NCI-H2081 (cell line): Measurements from ENCODE around the gene MCL1.

Source experiments
- DNase-seq, 2 experiments: peaks; one replicate each; lab custom pipeline; 2025; lab: John Stamatoyannopoulos, UW

The MCL1 gene

DNA sequence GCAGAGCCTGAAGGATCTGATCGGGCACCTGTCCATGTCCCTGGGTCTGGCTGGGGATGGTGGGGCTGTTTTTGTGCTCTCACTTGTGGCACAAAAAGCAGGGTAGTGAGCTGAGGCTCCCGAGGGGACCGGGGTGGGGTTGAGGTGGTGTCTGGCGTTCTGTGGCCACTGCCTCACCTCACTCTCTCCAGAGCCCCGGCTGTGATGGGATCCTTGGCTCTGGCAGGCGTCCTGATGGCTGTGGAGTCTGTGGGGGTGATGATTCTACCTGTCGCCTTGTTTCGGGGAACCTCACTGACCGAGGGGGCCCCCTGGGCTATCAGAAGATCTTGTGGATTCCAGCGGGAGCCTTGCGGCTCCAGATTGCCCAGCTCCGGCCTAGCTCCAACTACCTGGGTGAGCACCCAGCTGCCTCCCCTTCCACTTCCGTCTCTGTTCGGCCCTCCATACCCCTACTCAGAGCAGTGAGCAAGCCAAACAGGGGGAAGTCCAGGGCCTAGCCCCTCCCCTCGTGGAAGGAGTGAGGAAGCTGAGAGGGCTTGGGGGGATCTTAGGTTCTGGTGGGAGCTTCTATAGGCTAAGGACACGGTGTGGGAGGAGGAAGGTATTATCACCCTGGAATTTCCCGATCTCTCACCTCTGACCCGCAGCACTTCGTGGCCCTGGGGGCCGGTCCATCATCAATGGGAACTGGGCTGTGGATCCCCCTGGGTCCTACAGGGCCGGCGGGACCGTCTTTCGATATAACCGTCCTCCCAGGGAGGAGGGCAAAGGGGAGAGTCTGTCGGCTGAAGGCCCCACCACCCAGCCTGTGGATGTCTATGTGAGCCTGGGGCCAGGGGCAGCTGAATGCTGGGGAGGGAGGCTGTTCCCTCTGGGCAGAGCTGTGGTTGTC lies 23.2 kb downstream of the MCL1 start:
- DNase-seq, result no peak

DNA sequence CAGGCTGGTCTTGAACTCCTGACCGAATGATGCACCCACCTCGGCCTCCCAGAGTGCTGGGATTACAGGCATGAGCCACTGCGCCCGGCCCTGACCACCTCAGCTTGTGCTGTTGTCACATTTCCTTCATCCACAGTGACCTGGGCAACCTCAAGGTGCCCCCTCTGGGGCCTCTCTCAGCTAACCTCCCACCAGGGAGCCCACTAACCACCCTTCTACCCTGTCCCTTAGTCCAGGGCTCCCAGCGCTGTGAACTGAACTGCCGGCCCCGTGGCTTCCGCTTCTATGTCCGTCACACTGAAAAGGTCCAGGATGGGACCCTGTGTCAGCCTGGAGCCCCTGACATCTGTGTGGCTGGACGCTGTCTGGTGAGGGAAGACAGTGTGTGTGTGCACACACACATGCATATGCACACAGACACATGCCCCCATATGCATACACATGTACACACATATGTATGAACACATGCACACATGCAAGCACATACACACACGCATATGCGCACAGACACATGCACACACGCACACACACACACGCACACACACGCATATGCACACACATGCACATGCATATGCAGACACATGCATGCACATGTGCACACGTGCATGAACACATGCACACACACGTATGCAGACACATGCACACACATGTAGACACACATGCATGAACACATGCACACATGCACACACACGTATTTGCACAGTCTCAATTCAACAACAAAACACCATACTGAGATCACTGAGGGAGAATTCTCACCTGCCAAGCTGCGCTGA lies 24.0 kb downstream of the MCL1 start:
- DNase-seq, result no peak

DNA sequence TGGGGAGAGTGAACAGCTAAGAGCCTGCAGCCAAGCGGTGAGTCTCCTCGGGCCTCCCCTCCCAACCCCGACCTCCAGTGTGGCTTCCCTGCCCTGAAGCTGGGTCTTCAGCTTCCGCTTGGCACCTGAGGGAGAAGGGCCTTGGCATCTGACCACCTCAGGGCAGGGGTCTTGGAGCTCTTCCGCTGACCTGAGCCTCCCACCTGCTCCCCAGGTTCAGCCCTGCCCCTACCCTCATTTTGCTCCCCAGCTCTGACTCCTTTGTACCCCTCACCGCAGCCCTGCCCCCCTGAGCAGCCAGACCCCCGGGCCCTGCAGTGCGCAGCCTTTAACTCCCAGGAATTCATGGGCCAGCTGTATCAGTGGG lies 25.3 kb downstream of the MCL1 start:
- no peak for DNase-seq

DNA sequence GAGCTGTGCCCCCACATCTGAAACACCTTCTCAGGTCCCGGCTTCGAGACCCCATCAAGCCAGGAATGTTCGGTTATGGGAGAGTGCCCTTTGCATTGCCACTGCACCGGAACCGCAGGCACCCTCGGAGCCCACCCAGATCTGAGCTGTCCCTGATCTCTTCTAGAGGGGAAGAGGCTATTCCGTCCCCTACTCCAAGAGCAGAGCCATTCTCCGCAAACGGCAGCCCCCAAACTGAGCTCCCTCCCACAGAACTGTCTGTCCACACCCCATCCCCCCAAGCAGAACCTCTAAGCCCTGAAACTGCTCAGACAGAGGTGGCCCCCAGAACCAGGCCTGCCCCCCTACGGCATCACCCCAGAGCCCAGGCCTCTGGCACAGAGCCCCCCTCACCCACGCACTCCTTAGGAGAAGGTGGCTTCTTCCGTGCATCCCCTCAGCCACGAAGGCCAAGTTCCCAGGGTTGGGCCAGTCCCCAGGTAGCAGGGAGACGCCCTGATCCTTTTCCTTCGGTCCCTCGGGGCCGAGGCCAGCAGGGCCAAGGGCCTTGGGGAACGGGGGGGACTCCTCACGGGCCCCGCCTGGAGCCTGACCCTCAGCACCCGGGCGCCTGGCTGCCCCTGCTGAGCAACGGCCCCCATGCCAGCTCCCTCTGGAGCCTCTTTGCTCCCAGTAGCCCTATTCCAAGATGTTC lies 25.9 kb downstream of the MCL1 start:
- DNase-seq, result no peak

DNA sequence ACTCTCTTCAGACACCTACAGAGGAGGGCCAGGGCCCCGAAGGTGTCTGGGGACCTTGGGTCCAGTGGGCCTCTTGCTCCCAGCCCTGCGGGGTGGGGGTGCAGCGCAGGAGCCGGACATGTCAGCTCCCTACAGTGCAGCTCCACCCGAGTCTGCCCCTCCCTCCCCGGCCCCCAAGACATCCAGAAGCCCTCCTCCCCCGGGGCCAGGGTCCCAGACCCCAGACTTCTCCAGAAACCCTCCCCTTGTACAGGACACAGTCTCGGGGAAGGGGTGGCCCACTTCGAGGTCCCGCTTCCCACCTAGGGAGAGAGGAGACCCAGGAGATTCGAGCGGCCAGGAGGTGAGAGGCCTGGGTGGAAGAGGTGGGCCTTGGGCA lies 26.5 kb downstream of the MCL1 start:
- no peak for DNase-seq

DNA sequence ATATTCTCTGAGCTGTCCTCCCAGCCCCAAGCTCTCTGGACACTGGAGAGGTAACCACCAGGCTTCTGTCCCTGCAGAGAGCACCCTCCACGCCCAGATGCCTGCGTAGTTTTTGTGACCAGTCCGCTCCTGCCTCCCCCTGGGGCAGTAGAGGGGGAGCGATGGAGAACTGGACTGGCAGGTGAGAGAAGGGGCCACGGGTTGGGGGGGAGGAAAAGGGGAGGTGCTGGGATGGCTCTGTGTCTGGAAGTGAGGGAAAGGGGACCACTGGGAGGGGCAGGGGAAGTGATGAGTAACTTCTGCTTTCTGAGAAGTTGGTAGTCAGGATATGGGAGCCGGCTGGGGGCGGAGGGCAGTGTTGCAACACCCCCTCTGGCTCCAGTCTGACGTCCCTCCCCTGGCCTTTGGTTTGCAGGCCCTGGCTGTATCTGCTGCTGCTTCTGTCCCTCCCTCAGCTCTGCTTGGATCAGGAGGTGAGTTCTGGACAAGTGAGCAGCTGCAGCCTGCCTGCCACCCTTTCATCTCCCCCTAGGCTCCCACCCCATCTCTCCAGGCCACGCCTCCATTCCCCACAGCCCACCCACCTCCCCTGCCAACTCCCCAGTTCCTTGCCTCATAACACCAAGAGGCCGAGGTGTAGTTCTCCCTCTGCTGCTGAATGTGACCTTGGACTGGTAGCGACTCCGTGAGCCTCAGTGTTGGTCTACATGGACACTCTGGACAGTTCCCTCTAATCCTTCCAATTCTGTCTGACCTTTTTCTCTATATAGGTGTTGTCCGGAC lies 27.1 kb downstream of the MCL1 start:
- no peak for DNase-seq

DNA sequence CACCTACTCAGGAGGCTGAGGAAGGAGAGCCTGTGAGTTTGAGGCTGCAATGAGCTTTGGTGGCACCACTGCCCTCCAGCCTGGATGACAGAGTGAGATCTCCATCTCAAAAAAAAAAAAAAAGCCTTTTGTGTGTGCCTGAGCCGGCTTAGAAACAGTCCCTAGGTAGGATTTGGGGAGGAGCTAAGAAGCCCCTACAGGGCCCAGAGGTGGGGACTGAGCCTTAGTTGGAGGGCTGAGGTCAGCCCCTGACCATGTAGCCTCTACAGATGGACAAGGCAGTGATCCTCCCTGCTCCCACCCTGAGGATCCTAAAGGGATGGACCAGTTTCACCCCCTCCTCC lies 27.7 kb downstream of the MCL1 start:
- DNase-seq, result no peak

DNA sequence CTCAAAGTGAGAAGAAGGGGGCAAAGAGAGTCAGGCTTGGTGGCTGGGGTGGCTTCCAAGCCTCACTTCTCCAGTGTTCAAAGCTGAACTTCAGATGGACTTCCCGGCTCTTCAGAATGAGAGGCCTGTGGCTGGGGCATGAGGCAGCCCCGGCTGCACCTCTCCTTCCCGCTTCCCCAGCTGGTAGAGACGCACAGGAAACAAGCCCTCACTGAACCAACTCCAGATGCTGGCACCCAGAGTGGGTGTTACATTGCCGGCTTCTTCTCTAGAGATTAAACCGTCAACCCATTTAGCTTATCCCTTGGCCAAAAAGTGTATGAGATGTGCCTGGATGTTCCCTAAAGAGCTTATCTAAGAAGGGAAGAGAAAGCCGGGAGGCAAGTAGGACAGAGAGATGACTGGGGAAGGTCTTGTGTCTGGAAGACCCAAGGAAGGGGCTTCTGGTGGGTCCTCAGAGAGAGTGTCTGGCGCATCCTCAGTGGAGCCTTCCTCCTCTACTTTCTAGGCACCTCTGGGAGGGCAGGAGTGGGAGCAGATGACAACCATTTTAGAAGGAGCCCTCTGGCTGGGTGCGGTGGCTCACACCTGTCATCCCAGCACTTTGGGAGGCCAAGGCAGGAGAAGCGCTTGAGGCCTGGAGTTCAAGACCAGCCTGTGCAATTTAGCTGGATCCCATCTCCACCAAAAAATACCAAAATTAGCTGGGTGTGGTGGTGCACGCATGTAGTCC lies 28.2 kb downstream of the MCL1 start:
- DNase-seq, result no peak

DNA sequence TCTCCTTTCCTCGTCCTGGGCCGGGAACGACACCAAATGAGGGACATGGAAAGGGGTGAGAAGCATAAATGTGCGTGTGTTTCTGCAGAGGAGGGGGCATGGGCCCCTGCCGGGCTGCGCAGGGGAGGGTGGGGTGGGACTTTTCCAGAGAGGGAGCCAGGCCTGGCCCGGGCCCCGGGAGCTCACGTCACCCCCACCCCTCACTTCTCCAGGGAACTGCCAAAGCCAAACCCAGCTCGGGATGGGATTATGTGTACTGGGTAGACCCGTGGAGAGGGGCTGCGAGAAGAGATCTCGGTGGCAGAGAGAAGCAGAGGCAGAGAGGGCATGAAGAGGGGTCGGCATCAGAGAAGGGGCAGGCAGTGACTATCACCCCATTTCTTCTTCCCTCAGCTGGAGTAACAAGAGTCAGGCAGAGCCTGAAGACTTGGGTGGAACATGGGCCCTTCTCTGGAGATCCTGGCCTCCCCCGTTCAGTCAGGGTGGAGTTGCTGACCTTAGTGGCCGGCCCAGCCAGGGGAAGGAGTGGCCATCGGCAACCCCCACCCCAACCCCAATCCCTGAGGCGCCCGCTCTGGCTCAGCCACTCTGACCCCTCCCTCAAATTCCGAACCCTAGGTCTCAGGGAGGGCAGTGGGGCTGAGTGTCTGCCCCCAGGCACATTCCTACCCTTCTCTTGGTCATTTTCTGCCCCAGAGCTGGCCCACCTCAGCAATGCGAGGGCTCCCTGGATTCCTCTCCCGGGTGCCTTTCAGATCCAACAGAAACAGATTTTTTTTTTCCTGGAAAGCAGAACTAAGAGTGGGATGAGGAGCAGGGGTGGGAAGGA lies 29.0 kb downstream of the MCL1 start:
- DNase-seq, result no peak

DNA sequence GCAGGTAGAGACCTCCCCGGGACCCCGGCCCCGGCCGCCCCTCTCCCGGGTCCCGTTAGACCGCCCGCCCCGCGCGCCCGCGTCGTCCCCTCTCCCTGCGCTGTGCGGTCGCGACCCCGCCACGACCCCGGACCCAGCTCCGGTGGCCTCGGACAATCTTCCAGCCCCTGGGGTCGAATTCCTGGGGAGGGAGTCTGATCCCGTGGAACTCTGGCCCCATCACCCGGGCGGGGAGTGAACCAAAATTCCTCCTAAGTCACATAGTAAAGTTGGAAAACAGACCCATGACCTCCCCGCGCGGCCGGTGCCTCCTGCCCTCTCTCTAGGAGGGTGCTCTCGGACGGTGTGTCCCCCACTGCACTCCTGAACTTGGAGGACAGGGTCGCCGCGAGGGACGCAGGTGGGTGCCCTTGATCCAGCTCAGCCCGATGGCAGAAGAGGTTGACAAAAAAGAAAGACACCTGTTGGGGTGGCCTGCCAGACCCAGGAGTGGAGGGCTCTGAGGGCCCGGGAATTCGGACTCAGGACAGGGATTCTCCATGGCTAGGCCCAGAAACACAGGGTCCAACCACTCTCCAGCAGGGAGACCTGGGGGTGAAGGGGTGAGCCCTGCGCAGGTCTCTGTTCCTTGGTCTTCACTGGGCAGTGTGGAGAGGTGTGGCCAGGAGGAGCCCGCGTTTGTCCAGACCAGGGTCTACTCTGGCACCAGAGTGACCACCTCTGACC lies 29.8 kb downstream of the MCL1 start:
- DNase-seq, result no peak

DNA sequence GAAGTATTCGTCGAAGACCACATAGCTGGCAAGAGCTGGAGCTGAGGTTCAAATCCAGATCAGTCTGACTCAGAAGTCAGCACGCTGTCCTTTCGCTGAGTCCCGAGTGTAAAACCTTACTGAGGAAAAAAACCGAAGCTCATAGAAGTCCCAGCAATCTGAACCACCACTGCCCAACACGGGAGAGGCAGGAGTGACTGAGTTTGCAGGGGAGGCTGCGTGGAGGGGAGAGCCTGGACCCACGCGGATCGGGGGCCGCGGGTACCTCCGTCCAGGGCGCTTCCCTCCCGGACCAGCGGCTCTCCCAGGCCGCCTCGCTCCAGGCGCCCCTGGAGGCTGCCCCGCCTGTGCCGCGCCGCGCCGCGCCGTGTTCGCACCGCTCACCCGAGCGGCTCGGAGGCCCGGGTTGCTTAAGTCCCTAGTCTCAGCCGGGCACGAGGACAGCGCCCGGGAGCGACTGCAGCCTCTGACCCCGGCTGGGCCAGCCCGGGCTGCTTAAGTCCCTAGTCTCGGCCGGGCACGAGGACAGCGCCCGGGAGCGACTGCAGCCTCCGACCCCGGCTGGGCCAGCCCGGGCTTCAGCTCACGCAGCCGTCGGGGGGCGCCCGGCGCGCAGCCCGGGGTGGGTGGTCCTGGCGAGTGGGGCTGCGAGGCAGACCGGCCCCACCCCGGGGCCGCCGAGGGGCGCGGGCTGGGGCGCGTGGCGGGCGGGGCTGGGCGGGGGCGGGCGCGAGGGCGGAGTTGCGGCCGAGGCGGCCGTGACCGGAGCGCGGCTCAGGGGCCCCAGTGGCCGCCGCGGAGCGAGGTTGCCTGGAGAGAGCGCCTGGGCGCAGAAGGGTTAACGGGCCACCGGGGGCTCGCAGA lies 30.5 kb downstream of the MCL1 start, which contains the start of gene ADAMTSL4:
TSS of gene ADAMTSL4 (plus strand) at position 777 of the 864 bp plus-strand sequence. CDS start 2,881 bp downstream, outside the sequence.
- DNase-seq, result peak; percentile 64 to 76

DNA sequence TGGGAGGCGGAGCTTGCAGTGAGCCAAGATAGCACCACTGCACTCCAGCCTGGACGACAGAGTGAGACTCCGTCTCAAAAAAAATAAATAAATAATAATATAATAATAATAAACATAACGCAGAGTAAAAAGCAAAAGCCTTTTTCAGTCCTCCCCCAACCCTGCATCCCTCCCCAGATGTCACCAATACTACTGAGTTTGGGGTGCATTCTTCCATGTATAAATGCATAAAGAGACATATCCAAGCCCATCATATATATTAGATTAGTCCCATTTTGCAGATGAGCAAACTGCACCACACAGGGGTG lies 31.1 kb downstream of the MCL1 start:
- DNase-seq, result no peak

DNA sequence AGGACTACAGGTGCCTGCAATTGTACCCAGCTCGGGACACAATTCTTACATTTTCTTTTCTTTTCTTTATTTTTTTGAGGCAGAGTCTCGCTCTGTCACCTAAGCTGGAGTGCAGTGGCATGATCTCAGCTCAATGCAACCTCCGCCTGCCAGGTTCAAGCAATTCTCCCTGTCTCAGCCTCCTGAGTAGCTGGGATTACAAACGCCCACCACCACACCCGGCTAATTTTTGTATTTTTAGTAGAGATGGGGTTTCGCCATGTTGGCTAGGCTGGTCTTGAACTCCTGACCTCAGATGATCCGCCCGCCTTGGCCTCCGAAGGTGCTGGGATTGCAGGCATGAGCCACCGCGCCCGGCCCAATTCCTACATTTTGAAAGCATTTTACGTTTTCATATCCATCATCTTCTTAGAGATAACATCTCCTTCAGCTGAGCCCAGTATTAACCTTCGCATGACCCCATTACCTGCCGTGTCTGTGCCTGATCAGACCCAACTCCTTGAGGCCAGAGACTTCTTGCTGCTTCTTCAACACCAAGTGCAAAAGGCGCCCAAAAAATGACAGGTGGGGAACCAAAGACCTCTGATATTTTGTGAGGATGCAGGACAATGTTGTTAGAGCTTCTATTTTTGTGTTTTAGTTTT lies 33.0 kb downstream of the MCL1 start:
- no peak for DNase-seq

DNA sequence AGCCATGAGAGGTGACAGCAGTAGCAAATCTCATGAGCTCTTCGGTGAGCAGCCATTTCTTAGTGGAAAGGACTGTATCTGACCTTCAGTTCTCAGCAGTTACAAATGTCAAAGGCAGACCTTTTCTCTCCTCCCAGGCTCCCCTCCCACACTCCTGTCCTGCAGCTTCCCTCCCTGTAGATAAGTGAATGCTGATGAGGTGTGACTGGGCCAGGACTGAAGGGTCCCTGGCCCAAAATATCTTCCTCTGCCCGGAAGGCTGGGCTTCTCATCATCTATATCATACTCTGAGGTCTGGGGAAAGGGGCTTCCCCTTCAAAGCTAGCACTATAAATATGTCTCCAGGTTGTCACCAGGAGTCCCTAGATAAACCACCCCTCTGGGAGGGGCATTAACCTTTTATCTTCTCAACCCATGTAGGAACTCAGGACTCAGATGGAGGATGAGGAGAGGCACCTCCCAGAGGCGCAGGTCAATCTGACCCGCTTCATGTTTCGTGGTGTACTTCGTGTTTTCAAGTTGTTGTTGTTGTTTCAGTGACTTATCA lies 33.9 kb downstream of the MCL1 start:
- DNase-seq, result no peak

DNA sequence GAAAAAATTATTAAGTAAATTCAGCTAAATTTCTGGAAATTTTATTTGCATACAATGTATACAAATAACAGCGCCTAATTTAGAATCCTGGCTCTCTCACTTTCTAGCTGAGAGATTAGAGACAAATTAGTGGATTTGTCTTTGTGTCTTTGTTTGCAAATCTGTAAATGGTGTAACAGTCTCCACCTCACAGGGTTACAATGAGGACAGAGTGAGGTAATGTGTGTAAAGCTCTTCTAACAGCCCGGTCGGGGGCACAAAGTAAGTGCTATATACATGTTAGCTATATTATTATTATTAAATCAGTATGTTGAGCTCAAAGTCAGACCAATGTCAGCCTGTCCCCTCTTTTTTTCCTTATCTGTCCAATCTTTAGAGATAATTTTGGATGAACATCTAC lies 35.2 kb downstream of the MCL1 start:
- peak; percentile 93 to 97 for DNase-seq

DNA sequence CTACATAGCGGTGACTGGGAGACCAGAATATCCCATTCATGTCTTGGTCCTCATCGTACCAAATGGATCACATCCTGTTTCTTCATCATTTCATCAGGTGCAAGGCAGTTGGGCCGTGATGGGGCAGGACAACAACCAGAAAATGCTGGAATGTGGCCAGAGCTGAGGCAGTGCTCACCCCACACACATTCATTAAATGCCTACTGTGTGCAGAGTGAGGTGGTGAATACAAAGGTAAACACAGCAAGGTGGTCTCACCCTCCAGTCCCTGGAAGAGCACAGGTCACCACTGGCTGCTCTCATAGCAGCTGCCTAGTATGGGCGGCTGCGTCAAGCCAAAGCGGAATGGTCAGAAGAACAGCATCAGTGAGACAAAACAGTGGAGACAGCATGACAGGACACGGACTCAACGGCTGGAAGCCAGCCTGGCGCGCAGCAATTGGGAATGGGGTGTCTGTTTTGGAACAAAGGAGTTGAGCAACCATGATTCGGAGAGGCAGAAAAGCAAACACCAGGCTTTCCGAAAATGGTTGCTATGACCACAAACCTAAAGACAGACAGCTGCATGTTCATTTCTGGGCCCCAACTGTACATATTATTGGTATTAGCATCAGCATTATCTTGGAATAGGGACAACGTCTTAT lies 35.8 kb downstream of the MCL1 start:
- DNase-seq, result peak; percentile 96 to 99
